ENCODE measurements around the gene SKIL.
"Not testable (repeated sequence)": the region's sequence is repeated elsewhere in the genome, so short reads cannot be mapped to it uniquely, and the experiment has no call there.

The SKIL gene

GRCh38 chr3:170323331-170323730 is 34.2 kb upstream of the SKIL start:
- no peak for TF ChIP-seq CTCF (IDR thresholded peaks at IDR 0.05; ENCODE audit: extremely low read depth, missing control alignments)
- no peak for DNase-seq (ENCODE audit: low spot score)

- no peak for DNase-seq (ENCODE audit: low spot score)
- no peak for TF ChIP-seq CTCF (IDR thresholded peaks at IDR 0.05; ENCODE audit: extremely low read depth, missing control alignments)
Observed at GRCh38 chr3:170324962-170325361, 32.6 kb upstream of the SKIL start.

- TF ChIP-seq CTCF (IDR thresholded peaks at IDR 0.05; ENCODE audit: extremely low read depth, missing control alignments) = no peak
- no peak for DNase-seq (ENCODE audit: low spot score)
Observed at GRCh38 chr3:170327040-170327808, 30.3 kb upstream of the SKIL start.

- not testable (repeated sequence) for DNase-seq (ENCODE audit: low spot score)
Observed at GRCh38 chr3:170327868-170328548, 29.5 kb upstream of the SKIL start.

- no peak for DNase-seq (ENCODE audit: low spot score)
- no peak for TF ChIP-seq CTCF (IDR thresholded peaks at IDR 0.05; ENCODE audit: extremely low read depth, missing control alignments)
Observed at GRCh38 chr3:170330366-170330765, 27.1 kb upstream of the SKIL start.

GRCh38 chr3:170331143-170331542 is 26.4 kb upstream of the SKIL start:
- no peak for DNase-seq (ENCODE audit: low spot score)
- no peak for TF ChIP-seq CTCF (IDR thresholded peaks at IDR 0.05; ENCODE audit: extremely low read depth, missing control alignments)

- DNase-seq (ENCODE audit: low spot score) = no peak
- no peak for TF ChIP-seq CTCF (IDR thresholded peaks at IDR 0.05; ENCODE audit: extremely low read depth, missing control alignments)
Observed at GRCh38 chr3:170337420-170337819, 20.1 kb upstream of the SKIL start.

All from GM20000 (cell line).